ENCODE results near the gene TMEM258. TPM values are rescaled to one million over a fixed set of nuclear protein-coding genes. Genes with fewer than 3 reads are reported as not detected.

TMEM258 gene
- total and polyA plus RNA-seq, 10 of the 15 experiments (the other 5 are each of a cell fraction or from before 2014, with no cell fraction given): 160 to 840 (median 326) TPM

GRCh38 chr11:61832207-61832606 is 39.8 kb upstream of the TMEM258 start:
- WGBS (ENCODE audit: insufficient coverage, insufficient replicate concordance, low lambda C conversion rate, missing lambda C conversion rate): 70% methylated on average over 4 of the region's 4 CpGs
- ChIA-PET RAD21 (ENCODE audit: unreplicated experiment) (interaction anchor here (0.9 to 6.9 kb wide), 2 partner anchors 17 to 35 kb away, joined by 3 to 48 read pairs; no protein-coding TSS in a partner anchor), POLR2A (interaction anchor here (0.6 to 6.9 kb wide), 4 partner anchors 14 to 254 kb away, joined by 3 to 167 read pairs (median 12); partner anchors contain the start of gene FADS1), SMC1A (ENCODE audit: uncharacterized antibody, unreplicated experiment) (interaction anchor here (2.0 to 6.2 kb wide), 3 partner anchors 16 to 38 kb away, joined by 9 to 67 read pairs (median 28); partner anchors contain the start of gene FADS1), CTCF (interaction anchor here (0.6 to 2.0 kb wide), 6 partner anchors 14 to 278 kb away, joined by 3 to 6 read pairs (median 4); partner anchors contain the start of gene FTH1)
- no peak overlapping the region for H2AFZ ChIP-seq (ENCODE audit: control insufficient read depth, low read depth, low read length)
- H3K4me2 ChIP-seq (ENCODE audit: control insufficient read depth, insufficient read depth): peak overlapping the region; percentile 82
- BruUV-seq (replicated peaks): no TSS peak
- H3K27me3 ChIP-seq (replicated peaks in 1 of 2; ENCODE audit: control insufficient read depth in 2 of 2, insufficient read depth in 2 of 2, low read length in 1 of 2): no peaks in the 10 kb centered on the region
- H3K9me3 ChIP-seq (replicated peaks; ENCODE audit: control insufficient read depth, insufficient read depth, low read length): no peaks in the 10 kb centered on the region
- H3K27ac ChIP-seq (ENCODE audit: control insufficient read depth, insufficient read depth): peak overlapping the region; percentile 31; the same call in 1 of the 2 replicates
- no peaks in the 10 kb centered on the region for H4K20me1 ChIP-seq (ENCODE audit: control insufficient read depth, insufficient read depth)
- H3K79me2 ChIP-seq (ENCODE audit: control insufficient read depth, insufficient read depth, low read length): peaks cover 90% of the 10 kb centered on the region
- peaks cover 0 to 9% of the 10 kb centered on the region in 2 experiments; a peak in 2 of 4 replicates for H3K36me3 ChIP-seq (ENCODE audit: control insufficient read depth in 2 of 2, insufficient read depth in 2 of 2, low read length in 1 of 2)
- no peak for ATAC-seq
- intact Hi-C loops (cut with micrococcal nuclease; ENCODE audit: unreplicated experiment) (no loop called here), in situ Hi-C loops (cut with MboI) (no loop called here)
- H3K4me3 ChIP-seq: peak overlapping the region; percentile 100
- H3K9ac ChIP-seq (ENCODE audit: control insufficient read depth, insufficient read depth, low read length): peak overlapping the region; percentile 16; the same call in 1 of the 2 replicates
- no peak for FAIRE-seq
- TF ChIP-seq CTCF (IDR thresholded peaks at IDR 0.05 in 2 of 3, conservative IDR thresholded peaks at IDR 0.05 in 1 of 3; ENCODE audit: control insufficient read depth in 2 of 3, extremely low read depth in 1 of 3, insufficient read depth in 1 of 3, low read depth in 3 of 3, low read length in 3 of 3) (no peak), REST (IDR thresholded peaks at IDR 0.05; ENCODE audit: low read depth, low read length) (peak; percentile 59; the same call in 1 of the 2 replicates)
- no peak for DNase-seq (ENCODE audit: low read depth, low spot score)
- peaks cover 36% of the 10 kb centered on the region for H3K4me1 ChIP-seq (ENCODE audit: control insufficient read depth, insufficient read depth, low read length)

Measured in GM12878 (cell line).